Measurements from ENCODE around the gene CMC2. TPM values are rescaled to one million over a fixed set of nuclear protein-coding genes. Genes with fewer than 3 reads are reported as not detected.

The CMC2 gene
- total and polyA plus RNA-seq, 2 of the 8 experiments (the other 6 are each of a cell fraction or from before 2014, with no cell fraction given), result 66.6 to 116 TPM

GRCh38 chr16:80962879-80963278 is 43.8 kb downstream of the CMC2 start:
- H2BK15ac ChIP-seq (ENCODE audit: low read length), result no peak overlapping the region
- no peaks in the 10 kb centered on the region for H3K27me3 ChIP-seq (replicated peaks in 1 of 4; ENCODE audit: control insufficient read depth in 3 of 4, extremely low read depth in 1 of 4, insufficient read depth in 3 of 4, low read length in 3 of 4)
- H2BK12ac ChIP-seq (ENCODE audit: low read depth, low read length), result no peak overlapping the region
- H3K27ac ChIP-seq (ENCODE audit: low read depth, low read length), result no peak overlapping the region
- no peaks in the 10 kb centered on the region for H3K79me2 ChIP-seq (ENCODE audit: control insufficient read depth in 1 of 2, insufficient read depth in 2 of 2, low read length in 2 of 2)
- FAIRE-seq (no peak), DNase-seq (ENCODE audit: low read depth in 1 of 2, low spot score in 2 of 2) (no peak)
- no peaks in the 10 kb centered on the region for H3K4me1 ChIP-seq (replicated peaks in 1 of 4; ENCODE audit: control insufficient read depth in 3 of 4, insufficient read depth in 4 of 4, low read length in 3 of 4)
- no peak overlapping the region for H3K4me2 ChIP-seq (ENCODE audit: insufficient read depth in 1 of 2, low read depth in 2 of 2, low read length in 2 of 2)
- no peaks in the 10 kb centered on the region for H3K23me2 ChIP-seq (ENCODE audit: low read depth, low read length)
- H3K9ac ChIP-seq (replicated peaks in 1 of 4; ENCODE audit: extremely low read depth in 1 of 4, low read depth in 3 of 4, low read length in 3 of 4), result no peak overlapping the region
- no peaks in the 10 kb centered on the region for H3K79me1 ChIP-seq (ENCODE audit: low read depth, low read length)
- H2AK5ac ChIP-seq (ENCODE audit: low read depth, low read length), result no peak overlapping the region
- no peak overlapping the region for H4K8ac ChIP-seq (ENCODE audit: extremely low read depth, insufficient read depth, low read length)
- no peak overlapping the region for H3K56ac ChIP-seq (replicated peaks; ENCODE audit: insufficient read length, low read depth, low read length)
- H2BK5ac ChIP-seq (ENCODE audit: low read depth, low read length), result no peak overlapping the region
- H3K14ac ChIP-seq (ENCODE audit: insufficient read length), result no peak overlapping the region
- no peak overlapping the region for H3K4ac ChIP-seq (replicated peaks; ENCODE audit: insufficient read length, low read depth, low read length)
- no peak overlapping the region for H3K4me3 ChIP-seq (ENCODE audit: extremely low read depth in 1 of 4, insufficient read depth in 2 of 4, low read depth in 3 of 4, low read length in 4 of 4)
- H2AFZ ChIP-seq (ENCODE audit: low read length), result no peak overlapping the region
- ChIA-PET CTCF (ENCODE audit: partially characterized antibody) (interaction anchor here (0.5 kb wide), 1 partner anchor 29 kb away, joined by 3 read pairs; no protein-coding TSS in a partner anchor), POLR2A (ENCODE audit: partially characterized antibody) (no interaction called here)
- no peak overlapping the region for H3K23ac ChIP-seq (ENCODE audit: insufficient read length)
- no peak overlapping the region for H2BK20ac ChIP-seq (ENCODE audit: low read length)
- H3K36me3 ChIP-seq (ENCODE audit: control insufficient read depth in 2 of 4, insufficient read depth in 4 of 4, low read length in 3 of 4), result no peaks in the 10 kb centered on the region
- 83% methylated on average over 2 of the region's 2 CpGs; no CpG with 5 or more reads in 1 of the 2 experiments for WGBS, 2 experiments (ENCODE audit: extremely low coverage in 1 of 2, insufficient coverage in 1 of 2, insufficient read length in 1 of 2, insufficient replicate concordance in 2 of 2, low coverage in 1 of 2, low lambda C conversion rate in 2 of 2, missing lambda C conversion rate in 1 of 2)
- no peaks in the 10 kb centered on the region for H4K20me1 ChIP-seq (replicated peaks in 1 of 2; ENCODE audit: control insufficient read depth in 1 of 2, insufficient read depth in 2 of 2, low read length in 2 of 2)
- H3K9me3 ChIP-seq (ENCODE audit: insufficient read depth in 2 of 2, low read depth in 1 of 2, low read length in 1 of 2), result peaks cover 6 to 9% of the 10 kb centered on the region in 2 experiments; a peak in 2 of 4 replicates
- no peak overlapping the region for H4K91ac ChIP-seq (replicated peaks; ENCODE audit: insufficient read length, low read length)
- H2BK120ac ChIP-seq (replicated peaks; ENCODE audit: low read depth, low read length), result no peak overlapping the region
- no peak overlapping the region for H4K5ac ChIP-seq (ENCODE audit: insufficient read length, low read depth, low read length)
- H3K18ac ChIP-seq (ENCODE audit: extremely low read depth, low read length), result no peak overlapping the region
- no peak for TF ChIP-seq CBX5 (IDR thresholded peaks at IDR 0.05; ENCODE audit: low read depth, low read length)
- no peak for TF ChIP-seq RXRA (IDR thresholded peaks at IDR 0.05; ENCODE audit: insufficient read depth, low read depth, low read length)
- TF ChIP-seq KDM4A (IDR thresholded peaks at IDR 0.05; ENCODE audit: low read depth, low read length, severe bottlenecking), result no peak
- no peak for TF ChIP-seq CEBPB (IDR thresholded peaks at IDR 0.05; ENCODE audit: low read depth, low read length)
- no peak for TF ChIP-seq JUN (IDR thresholded peaks at IDR 0.05; ENCODE audit: low read depth, low read length)
- no peak for TF ChIP-seq RFX5 (IDR thresholded peaks at IDR 0.05; ENCODE audit: borderline replicate concordance, low read depth, low read length)
- no peak for TF ChIP-seq POU5F1 (IDR thresholded peaks at IDR 0.05; ENCODE audit: low read depth, low read length)
- TF ChIP-seq TAF7 (optimal IDR thresholded peaks at IDR 0.05; ENCODE audit: borderline replicate concordance, low read depth, low read length), result no peak
- TF ChIP-seq KDM5A (IDR thresholded peaks at IDR 0.05; ENCODE audit: low read length), result no peak
- no peak for TF ChIP-seq BCL11A (IDR thresholded peaks at IDR 0.05; ENCODE audit: low read depth in 2 of 2, low read length in 2 of 2)
- TF ChIP-seq POLR2AphosphoS5 (IDR thresholded peaks at IDR 0.05; ENCODE audit: low read depth, low read length), result no peak
- no peak for TF ChIP-seq HDAC2 (IDR thresholded peaks at IDR 0.05; ENCODE audit: borderline replicate concordance in 1 of 2, low read depth in 2 of 2, low read length in 2 of 2)
- TF ChIP-seq USF2 (IDR thresholded peaks at IDR 0.05; ENCODE audit: low read length), result no peak
